PFSK-1 (cell line): ENCODE measurements around the gene VPREB1.

Experiments
- FOXP2 ChIP-seq: optimal IDR thresholded peaks from 2 replicates; pipeline ENCODE3; 2011; ENCODE audit warnings: borderline replicate concordance, control low read depth, inconsistent platforms; ENCODE audit not compliant: insufficient read depth; ENCODE audit errors: extremely low read length, extremely low read depth
- POLR2AphosphoS5 ChIP-seq: IDR thresholded peaks from 2 replicates; pipeline ENCODE4 v1.6.1; 2012; ENCODE audit warnings: low read depth, mild to moderate bottlenecking, control low read depth, low read length, moderate library complexity
- SIN3A ChIP-seq: IDR thresholded peaks from 2 replicates; pipeline ENCODE4 v1.6.1; 2012; ENCODE audit warnings: mild to moderate bottlenecking, low read length, moderate library complexity, borderline replicate concordance; ENCODE audit not compliant: insufficient read depth
- TAF1 ChIP-seq: IDR thresholded peaks from 2 replicates; pipeline ENCODE4 v1.6.1; 2012; ENCODE audit warnings: low read length, control low read depth, borderline replicate concordance; ENCODE audit not compliant: insufficient read depth
- TF ChIP-seq, protein P1 (sequence below), 2 experiments: IDR thresholded peaks; 2 replicates each; pipeline versions ENCODE4 v1.6.1 to v1.8.0; 2011 to 2012; ENCODE audit warnings: low read depth in 2 of 2, low read length in 2 of 2, control low read depth in 1 of 2, inconsistent platforms in 1 of 2, mild to moderate bottlenecking in 1 of 2, moderate library complexity in 1 of 2; ENCODE audit not compliant: insufficient read depth in 1 of 2

DNA sequence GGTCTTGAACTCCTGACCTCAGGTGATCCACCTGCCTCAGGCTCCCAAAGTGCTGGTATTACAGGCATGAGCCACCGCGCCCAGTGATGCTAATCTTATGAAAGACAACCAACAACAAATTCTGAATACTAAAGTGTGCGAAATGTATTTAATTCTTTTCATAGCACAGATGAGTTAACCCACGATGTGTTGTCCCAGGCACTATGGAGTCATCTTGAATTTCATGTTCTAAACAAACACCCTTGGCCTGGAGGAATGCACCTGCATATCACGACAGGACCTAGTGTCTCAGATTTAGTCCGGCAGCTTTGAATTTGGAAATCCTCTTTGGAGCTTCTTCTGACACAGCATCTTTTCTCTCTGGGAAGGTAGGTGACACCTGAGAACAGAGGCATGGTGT, 16.2 kb upstream of the VPREB1 start:
- TF ChIP-seq SIN3A (no peak), POLR2AphosphoS5 (no peak), TAF1 (no peak), FOXP2 (no peak)
- TF ChIP-seq, protein P1, sequence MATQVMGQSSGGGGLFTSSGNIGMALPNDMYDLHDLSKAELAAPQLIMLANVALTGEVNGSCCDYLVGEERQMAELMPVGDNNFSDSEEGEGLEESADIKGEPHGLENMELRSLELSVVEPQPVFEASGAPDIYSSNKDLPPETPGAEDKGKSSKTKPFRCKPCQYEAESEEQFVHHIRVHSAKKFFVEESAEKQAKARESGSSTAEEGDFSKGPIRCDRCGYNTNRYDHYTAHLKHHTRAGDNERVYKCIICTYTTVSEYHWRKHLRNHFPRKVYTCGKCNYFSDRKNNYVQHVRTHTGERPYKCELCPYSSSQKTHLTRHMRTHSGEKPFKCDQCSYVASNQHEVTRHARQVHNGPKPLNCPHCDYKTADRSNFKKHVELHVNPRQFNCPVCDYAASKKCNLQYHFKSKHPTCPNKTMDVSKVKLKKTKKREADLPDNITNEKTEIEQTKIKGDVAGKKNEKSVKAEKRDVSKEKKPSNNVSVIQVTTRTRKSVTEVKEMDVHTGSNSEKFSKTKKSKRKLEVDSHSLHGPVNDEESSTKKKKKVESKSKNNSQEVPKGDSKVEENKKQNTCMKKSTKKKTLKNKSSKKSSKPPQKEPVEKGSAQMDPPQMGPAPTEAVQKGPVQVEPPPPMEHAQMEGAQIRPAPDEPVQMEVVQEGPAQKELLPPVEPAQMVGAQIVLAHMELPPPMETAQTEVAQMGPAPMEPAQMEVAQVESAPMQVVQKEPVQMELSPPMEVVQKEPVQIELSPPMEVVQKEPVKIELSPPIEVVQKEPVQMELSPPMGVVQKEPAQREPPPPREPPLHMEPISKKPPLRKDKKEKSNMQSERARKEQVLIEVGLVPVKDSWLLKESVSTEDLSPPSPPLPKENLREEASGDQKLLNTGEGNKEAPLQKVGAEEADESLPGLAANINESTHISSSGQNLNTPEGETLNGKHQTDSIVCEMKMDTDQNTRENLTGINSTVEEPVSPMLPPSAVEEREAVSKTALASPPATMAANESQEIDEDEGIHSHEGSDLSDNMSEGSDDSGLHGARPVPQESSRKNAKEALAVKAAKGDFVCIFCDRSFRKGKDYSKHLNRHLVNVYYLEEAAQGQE (IDR thresholded peaks at IDR 0.05; ENCODE audit: insufficient read depth in 1 of 2, low read depth in 2 of 2, low read length in 2 of 2) = no peak
